ENCODE measurements around the gene AGFG2.
"Not testable (repeated sequence)": the region's sequence is repeated elsewhere in the genome, so short reads cannot be mapped to it uniquely, and the experiment has no call there.

AGFG2 gene

DNA sequence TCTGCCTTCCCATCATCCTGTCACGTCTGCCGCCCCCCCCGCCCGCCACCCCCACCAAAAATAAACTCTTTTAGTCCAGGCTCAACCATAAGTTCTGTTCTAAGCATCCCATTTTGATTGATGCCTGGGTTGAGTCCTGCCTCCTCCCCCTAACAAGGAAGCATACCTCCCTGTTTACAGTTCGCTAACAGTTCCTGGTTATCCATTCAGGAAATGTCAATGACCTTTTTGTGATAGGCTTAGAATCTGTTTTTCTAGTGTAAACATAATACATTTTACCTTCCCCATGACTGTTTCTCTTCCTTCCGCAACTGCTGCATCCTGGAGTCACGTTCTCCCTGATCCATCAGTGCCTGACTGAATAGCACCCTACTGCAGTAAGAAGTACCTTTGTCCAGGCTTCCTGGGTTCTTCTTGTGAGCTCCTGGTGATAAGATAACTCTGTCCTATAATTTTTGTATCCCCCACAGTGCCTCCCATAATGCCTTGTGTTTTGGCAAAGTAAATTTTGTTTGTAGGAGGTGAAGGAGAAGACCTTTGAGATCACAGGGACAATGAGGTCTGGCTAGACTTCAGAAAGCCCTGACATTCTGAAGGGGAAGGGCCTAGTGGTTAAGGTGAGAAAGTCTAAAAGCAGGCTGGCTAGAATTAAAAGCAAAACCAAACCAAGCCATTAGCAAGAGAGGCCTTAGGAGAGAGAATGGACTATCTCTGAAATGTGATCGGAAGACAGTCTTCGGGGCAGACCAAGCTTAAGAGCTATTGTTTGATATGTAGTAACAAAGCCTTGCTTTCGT, 7.3 kb downstream of the AGFG2 start:
- H3K4me3 ChIP-seq (replicated peaks; ENCODE audit: low read depth, low read length): no peak overlapping the region
- DNase-seq (ENCODE audit: extremely low read depth, low read depth): no peak
- TF ChIP-seq CTCF (IDR thresholded peaks at IDR 0.05; ENCODE audit: low read depth, low read length, missing control alignments): no peak

DNA sequence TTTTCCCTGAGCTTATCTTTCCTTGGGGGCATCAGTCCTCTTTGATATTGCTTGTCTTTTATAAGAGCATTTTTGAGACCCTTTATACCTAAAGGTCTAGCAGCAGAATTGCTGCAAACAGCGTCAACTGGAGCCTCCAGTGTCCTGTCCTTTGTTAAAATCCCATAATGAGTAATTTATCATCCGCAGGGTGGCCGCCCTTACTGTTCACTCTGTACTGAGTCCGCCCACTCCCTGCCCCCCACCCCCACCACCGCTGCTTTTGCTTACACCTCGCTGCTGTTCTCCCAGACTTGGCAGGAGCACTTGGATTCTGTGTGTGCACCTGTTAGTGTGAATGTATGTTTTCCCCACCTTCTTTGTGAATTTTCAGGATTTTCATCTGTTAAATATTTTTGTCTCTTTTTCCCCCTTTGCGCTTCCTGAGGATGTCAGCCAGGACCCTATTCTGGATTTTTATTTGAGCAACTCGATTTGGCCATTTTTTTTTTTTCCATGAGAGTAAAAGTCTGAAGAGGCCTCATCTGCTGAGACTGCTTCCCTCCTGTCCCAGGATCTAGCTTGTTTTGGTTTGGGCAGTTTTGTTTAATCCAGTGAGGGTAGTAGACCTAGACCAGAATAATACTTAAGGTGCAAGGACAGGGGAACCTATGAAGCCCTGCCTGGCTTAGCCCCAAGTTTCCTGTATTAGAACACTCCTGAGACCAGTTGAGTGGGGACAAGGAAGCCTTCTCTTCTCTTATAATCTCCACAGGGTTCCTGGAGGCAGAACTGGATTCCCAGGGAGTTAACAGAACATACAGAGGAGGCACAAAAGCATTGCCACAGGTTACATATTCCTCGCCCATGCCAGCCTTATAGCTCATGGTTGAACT, 8.2 kb downstream of the AGFG2 start:
- no peak overlapping the region for H3K4me3 ChIP-seq (replicated peaks; ENCODE audit: low read depth, low read length)
- no peak for TF ChIP-seq CTCF (IDR thresholded peaks at IDR 0.05; ENCODE audit: low read depth, low read length, missing control alignments)
- no peak for DNase-seq (ENCODE audit: extremely low read depth, low read depth)

DNA sequence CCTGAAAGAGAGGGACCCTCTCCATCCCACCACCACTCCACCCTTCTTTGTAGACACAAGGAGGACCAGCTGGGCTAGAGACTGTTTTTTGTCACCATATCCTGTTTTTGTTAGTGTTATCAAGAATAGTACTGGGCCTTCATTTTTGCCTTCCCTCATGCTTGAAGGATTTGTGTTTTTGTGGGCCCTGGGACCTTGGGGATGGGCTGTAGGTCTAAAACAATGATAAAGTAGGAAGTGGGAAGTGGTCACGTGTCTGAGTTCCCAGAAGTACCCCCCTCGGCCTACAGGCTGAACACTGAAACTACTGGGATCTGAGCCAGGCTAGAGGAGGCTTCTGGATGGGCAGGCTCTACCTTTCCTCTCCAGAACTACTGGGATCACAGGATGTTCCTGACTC, 8.9 kb downstream of the AGFG2 start:
- no peak overlapping the region for H3K4me3 ChIP-seq (replicated peaks; ENCODE audit: low read depth, low read length)
- no peak for DNase-seq (ENCODE audit: extremely low read depth, low read depth)
- TF ChIP-seq CTCF (IDR thresholded peaks at IDR 0.05; ENCODE audit: low read depth, low read length, missing control alignments): no peak

GRCh38 chr7:100548446-100548845, 9.4 kb downstream of the AGFG2 start:
- H3K4me3 ChIP-seq (replicated peaks; ENCODE audit: low read depth, low read length); DNase-seq (ENCODE audit: extremely low read depth, low read depth): not testable (repeated sequence)

DNA sequence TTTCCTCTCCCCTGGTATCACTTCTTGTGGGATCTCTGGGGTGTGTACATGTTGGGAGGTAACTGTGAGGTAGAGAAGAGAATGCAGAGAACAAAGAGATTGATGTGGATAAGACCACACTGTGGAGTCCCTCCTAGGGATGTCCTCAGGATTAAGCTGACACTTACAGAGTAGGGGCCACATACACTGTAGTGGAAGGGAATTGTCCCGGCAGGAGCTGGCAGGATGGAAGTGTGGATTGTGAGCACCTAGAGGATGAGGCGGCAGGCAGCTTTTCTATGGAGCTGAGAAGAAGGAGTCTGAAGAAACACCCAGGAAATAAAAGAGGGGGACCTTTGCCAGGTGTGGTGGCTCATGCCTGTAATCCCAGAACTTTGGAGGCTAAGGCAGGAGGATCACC, 13.5 kb downstream of the AGFG2 start:
- no peak for DNase-seq (ENCODE audit: extremely low read depth, low read depth)
- no peak overlapping the region for H3K4me3 ChIP-seq (replicated peaks; ENCODE audit: low read depth, low read length)
- TF ChIP-seq CTCF (IDR thresholded peaks at IDR 0.05; ENCODE audit: low read depth, low read length, missing control alignments): no peak

DNA sequence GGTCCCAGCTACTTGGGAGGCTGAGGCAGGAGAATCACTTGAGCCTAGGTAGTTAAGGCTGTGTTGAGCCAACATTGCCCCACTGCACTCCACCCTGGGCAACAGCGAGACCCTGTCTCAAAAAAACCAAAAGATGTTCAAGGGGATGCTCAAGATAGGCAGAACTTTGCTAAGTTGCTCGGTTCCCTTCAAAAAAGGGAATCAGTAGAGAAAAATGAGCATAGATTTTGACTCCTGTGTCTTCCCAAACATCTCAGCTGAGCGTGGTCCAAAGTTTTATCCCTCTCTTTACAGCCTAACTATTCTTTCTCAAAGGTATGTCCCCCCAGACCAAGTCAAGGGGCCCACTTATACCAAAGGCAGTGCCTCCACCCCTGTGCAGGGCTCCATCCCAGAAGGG, 14.0 kb downstream of the AGFG2 start:
- no peak overlapping the region for H3K4me3 ChIP-seq (replicated peaks; ENCODE audit: low read depth, low read length)
- TF ChIP-seq CTCF (IDR thresholded peaks at IDR 0.05; ENCODE audit: low read depth, low read length, missing control alignments): no peak
- DNase-seq (ENCODE audit: extremely low read depth, low read depth): no peak

GRCh38 chr7:100555701-100556100, 16.7 kb downstream of the AGFG2 start:
- no peak for DNase-seq (ENCODE audit: extremely low read depth, low read depth)
- H3K4me3 ChIP-seq (replicated peaks; ENCODE audit: low read depth, low read length): no peak overlapping the region
- TF ChIP-seq CTCF (IDR thresholded peaks at IDR 0.05; ENCODE audit: low read depth, low read length, missing control alignments): no peak
